Heart right ventricle (tissue), 16 donors: ENCODE results near the gene ASB1. TPM values are rescaled to one million over a fixed set of nuclear protein-coding genes. Genes with fewer than 3 reads are reported as not detected.

Source experiments
- ATAC-seq, 8 donors: fragments of 200-7000 bp; cut with Tn5 transposase; one replicate each; pipeline ENCODE4 v1.9.1; 2020; ENCODE audit warnings: mild to moderate bottlenecking in 8 of 8, moderate library complexity in 8 of 8, moderate number of reproducible peaks in 1 of 8
- DNase-seq, 2 donors: peaks; one replicate each; pipeline ENCODE4 v3.0.0-alpha.2; 2020
- H3K27ac ChIP-seq, 10 donors: fragments of 200-600 bp; sonication (generic) in 2 of 10; one replicate each; pipeline versions ENCODE4 v1.5.0 to v1.8.0; 2020 to 2022; ENCODE audit warnings: mild to moderate bottlenecking in 3 of 10
- H3K27me3 ChIP-seq, 7 donors: fragments of 200-600 bp; one replicate each; pipeline ENCODE4 v1.8.0; 2021 to 2022; ENCODE audit warnings: mild to moderate bottlenecking in 2 of 7
- H3K36me3 ChIP-seq, 9 donors: fragments of 200-600 bp; sonication (generic) in 1 of 9; one replicate each; pipeline versions ENCODE4 v1.5.0 to v1.8.0; 2020 to 2022; ENCODE audit warnings: mild to moderate bottlenecking in 2 of 9
- H3K4me1 ChIP-seq, 9 donors: fragments of 200-600 bp; sonication (generic) in 1 of 9; one replicate each; pipeline versions ENCODE4 v1.5.0 to v1.8.0; 2020 to 2022; ENCODE audit warnings: mild to moderate bottlenecking in 4 of 9
- H3K4me3 ChIP-seq, 10 donors: fragments of 200-600 bp; sonication (generic) in 2 of 10; one replicate each; pipeline versions ENCODE4 v1.5.0 to v1.8.0; 2020 to 2022; ENCODE audit warnings: mild to moderate bottlenecking in 7 of 10, moderate library complexity in 2 of 10
- H3K9me3 ChIP-seq, 11 donors: fragments of 200-600 bp in 10 of 11; sonication (generic) in 2 of 11; one replicate each; pipeline versions ENCODE4 v1.5.0 to v1.8.0; 2013 to 2022; ENCODE audit warnings: mild to moderate bottlenecking in 2 of 11, control low read depth in 1 of 11, moderate library complexity in 1 of 11
- CTCF ChIP-seq, 9 donors: fragments of 200-600 bp; sonication (generic) in 2 of 9; IDR thresholded peaks; one replicate each; pipeline versions ENCODE4 v1.5.0 to v1.8.0; 2021 to 2022; ENCODE audit warnings: antibody characterized with exemption in 9 of 9, mild to moderate bottlenecking in 5 of 9, moderate library complexity in 1 of 9
- WGBS, 2 donors: extraction: QIAGEN DNeasy Blood & Tissue Kit; methylation state at CpG; one replicate each; pipeline ENCODE4 v1.1.7; 2013; ENCODE audit warnings: inconsistent platforms in 1 of 2; 5-methylcytosine and 5-hydroxymethylcytosine counted together
- intact Hi-C, 10 donors: fragments of 100-400 bp; cut with DNase I; formaldehyde crosslinking; loops; one replicate each; pipeline versions ENCODE4 v1.11.1 to v1.14.2; 2022
- polyA plus RNA-seq, 2 donors: library from polyadenylated mRNA; stranded (reverse); fragments of 200-250 nt; gene quantifications; one replicate each; pipeline ENCODE4 v1.2.3, GENCODE V29; 2013
- total RNA-seq, 10 donors: library from RNA; stranded (reverse); fragmentation: NEBNext Ultra II Directional in 3 of 10; extraction: Animal tissue kit (Norgen Biotek cat#: 25700) in 3 of 10; gene quantifications; one replicate each; pipeline versions ENCODE4 v1.2.1 to v1.2.4, GENCODE V29; 2021 to 2023
- donor health status: Arrhythmogenic right ventricular cardiomyopathy.
- donor health status: ischemic (EF 13 %, LVEDD 7.1; RV severe dilation, severe dysfunction).
- donor health status: healthy with polysubstance abuse.
- donor health status: DM: no; HTN: yes; CAD: no.
- donor health status: DM: no; HTN: no; CAD: no.
- donor health status: ischemic (EF 25% LVEDD 6.9; RV normal size, moderate dysfunction).
- donor health status: ischemic (EF 25% LVEDD 5.7; RV mildly dilated, moderate dysfunction).
- donor health status: healthy.
- donor health status: DM: yes; HTN: yes; CAD: no.
- donor health status: Ischemic cardiomyopathy.
- donor health status: ischemic (EF 35%, LVEDD 5.7; RV mildly dilated, moderate dysfunction).
- donor health status: nonischemic (EF 11% LVEDD 7.7; RV severe dilation, severe dysfunction).
- donor health status: DM: yes; HTN: yes; CAD: no.
- donor health status: PGD.
- donor health status: ischemic (EF 29% LVEDD 5.4; RV normal size, mild dysfunction).
- donor health status: nonischemic (EF 23%, LVEDD 6.1; RV moderate dilation, normal function).

Gene ASB1
- total and polyA plus RNA-seq, 12 donors = 31.4 to 61.5 (median 49.5) TPM

DNA sequence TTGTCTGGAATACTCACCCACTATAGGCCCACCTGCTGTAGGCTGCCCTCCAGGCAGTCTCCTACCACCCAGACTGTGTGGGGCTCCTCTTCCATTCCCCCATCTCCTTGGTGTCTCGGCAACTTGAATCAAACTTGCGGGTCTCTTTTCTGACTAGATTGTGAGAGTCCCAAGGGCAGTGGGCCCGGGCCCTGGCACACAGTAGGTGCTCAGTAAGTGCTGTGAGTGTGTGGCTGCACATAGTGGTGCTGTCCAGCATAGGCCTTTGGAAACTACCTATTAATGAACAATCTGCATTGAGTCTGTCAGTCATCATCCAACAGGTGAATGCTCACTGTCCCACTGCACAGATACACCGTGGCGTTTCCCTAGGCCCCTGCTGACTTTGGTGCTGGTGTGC is 43.6 kb upstream of the ASB1 start:
- 95 to 99% methylated on average over 5 of the region's 5 CpGs for WGBS, 2 donors
- peaks cover 0 to 21% (median 3%) of the 10 kb centered on the region in 9 donors for H3K36me3 ChIP-seq
- H3K9me3 ChIP-seq = no peaks in the 10 kb centered on the region
- peaks cover 2 to 69% (median 13%) of the 10 kb centered on the region in 9 donors for H3K4me1 ChIP-seq
- no peak for TF ChIP-seq CTCF (IDR thresholded peaks at IDR 0.05)
- DNase-seq (no peak), ATAC-seq (no peak)
- H3K4me3 ChIP-seq = no peak overlapping the region
- intact Hi-C loops = no loop called here
- H3K27me3 ChIP-seq = no peaks in the 10 kb centered on the region
- H3K27ac ChIP-seq = peak overlapping the region in 1 of 10 donors; percentile 36

DNA sequence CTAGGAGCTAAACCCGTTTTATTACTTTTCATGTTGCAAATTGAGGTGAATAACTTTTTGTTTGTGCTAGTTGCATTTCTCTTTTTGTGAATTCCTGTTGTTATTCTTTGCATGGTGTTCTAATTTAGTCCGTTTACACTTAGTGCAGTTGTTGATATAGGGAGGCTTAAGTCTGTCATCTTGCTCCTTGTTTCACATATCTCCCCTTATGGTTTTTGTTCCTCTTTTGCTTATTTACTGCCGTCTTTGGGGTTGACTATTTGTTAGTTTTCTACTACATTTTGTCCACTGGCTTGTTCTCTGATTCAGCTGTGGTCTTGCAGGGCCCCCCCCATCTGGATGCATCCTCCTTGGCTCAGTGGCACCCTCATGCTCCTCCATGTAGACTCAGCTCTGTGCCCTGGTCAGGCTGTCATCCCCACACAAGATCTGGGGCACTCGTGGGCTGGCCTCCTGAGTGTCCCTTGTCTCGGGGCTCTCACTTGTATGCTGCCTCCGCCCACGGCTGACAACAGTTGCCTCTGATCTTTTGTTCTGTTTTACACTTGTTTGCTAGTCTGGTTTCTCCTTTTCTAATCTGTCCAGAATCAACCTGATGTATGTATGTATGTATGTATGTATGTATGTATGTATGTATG is 42.9 kb upstream of the ASB1 start:
- no peak for TF ChIP-seq CTCF (IDR thresholded peaks at IDR 0.05)
- peaks cover 2 to 65% (median 9%) of the 10 kb centered on the region in 9 donors for H3K4me1 ChIP-seq
- H3K36me3 ChIP-seq = peaks cover 0 to 21% (median 3%) of the 10 kb centered on the region in 9 donors
- DNase-seq (no peak), ATAC-seq (no peak)
- whole genome bisulfite sequencing, 2 donors = 94 to 96% methylated on average over 7 of the region's 7 CpGs
- no peaks in the 10 kb centered on the region for H3K27me3 ChIP-seq
- H3K27ac ChIP-seq = no peak overlapping the region
- no peak overlapping the region for H3K4me3 ChIP-seq
- H3K9me3 ChIP-seq = no peaks in the 10 kb centered on the region
- intact Hi-C loops = no loop called here

- TF ChIP-seq CTCF (IDR thresholded peaks at IDR 0.05) = no peak
- Histone ChIP-seq H3K27ac (peak overlapping the region in 1 of 10 donors; percentile 52), H3K36me3 (peaks cover 0 to 15% (median 3%) of the 10 kb centered on the region in 9 donors), H3K4me1 (peaks cover 0 to 43% (median 8%) of the 10 kb centered on the region in 9 donors), H3K27me3 (no peaks in the 10 kb centered on the region), H3K9me3 (no peaks in the 10 kb centered on the region), H3K4me3 (no peak overlapping the region)
- ATAC-seq (no peak), DNase-seq (no peak)
- WGBS, 2 donors = 55 to 67% methylated on average over 4 of the region's 4 CpGs
- intact Hi-C loops = no loop called here
These were observed 39.4 kb upstream of the ASB1 start for GRCh38 chr2:238387332-238387731.

GRCh38 chr2:238388794-238389193 is 37.9 kb upstream of the ASB1 start:
- no peaks in the 10 kb centered on the region for H3K27me3 ChIP-seq
- H3K36me3 ChIP-seq = peaks cover 0 to under 1% (median 0%) of the 10 kb centered on the region in 9 donors
- DNase-seq (no peak), ATAC-seq (no peak)
- H3K4me3 ChIP-seq = no peak overlapping the region
- intact Hi-C loops = no loop called here
- peaks cover 0 to 30% (median 8%) of the 10 kb centered on the region in 9 donors for H3K4me1 ChIP-seq
- no peak for TF ChIP-seq CTCF (IDR thresholded peaks at IDR 0.05)
- H3K27ac ChIP-seq = peak overlapping the region in 1 of 10 donors; percentile 87
- no peaks in the 10 kb centered on the region for H3K9me3 ChIP-seq
- 74 to 89% methylated on average over 8 of the region's 8 CpGs for WGBS, 2 donors
